ENCODE measurements around the gene SIPA1L3.

Gene SIPA1L3

DNA sequence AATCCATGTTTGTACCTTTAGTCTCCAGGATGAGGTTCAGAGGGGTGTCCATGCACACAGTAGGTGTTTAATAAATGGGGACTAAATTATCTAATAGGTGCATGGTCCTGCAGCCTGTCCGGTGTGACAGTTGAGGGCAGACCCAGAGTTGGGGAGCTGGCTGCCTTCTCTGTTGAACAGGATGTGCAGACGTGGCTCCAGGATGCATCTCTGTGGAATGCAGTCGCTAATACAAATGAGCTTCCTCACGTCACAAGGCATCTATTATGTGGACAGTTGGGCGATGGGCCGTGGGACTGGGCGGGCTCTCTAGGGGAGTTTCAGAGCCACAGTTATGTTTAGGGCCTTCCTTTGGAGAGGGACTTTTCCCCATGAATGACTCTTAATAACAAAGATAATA is 71.0 kb downstream of the SIPA1L3 start:
- DNase-seq = no peak

GRCh38 chr19:37979547-37980082 is 72.6 kb downstream of the SIPA1L3 start:
- peak; percentile 57 for DNase-seq

DNA sequence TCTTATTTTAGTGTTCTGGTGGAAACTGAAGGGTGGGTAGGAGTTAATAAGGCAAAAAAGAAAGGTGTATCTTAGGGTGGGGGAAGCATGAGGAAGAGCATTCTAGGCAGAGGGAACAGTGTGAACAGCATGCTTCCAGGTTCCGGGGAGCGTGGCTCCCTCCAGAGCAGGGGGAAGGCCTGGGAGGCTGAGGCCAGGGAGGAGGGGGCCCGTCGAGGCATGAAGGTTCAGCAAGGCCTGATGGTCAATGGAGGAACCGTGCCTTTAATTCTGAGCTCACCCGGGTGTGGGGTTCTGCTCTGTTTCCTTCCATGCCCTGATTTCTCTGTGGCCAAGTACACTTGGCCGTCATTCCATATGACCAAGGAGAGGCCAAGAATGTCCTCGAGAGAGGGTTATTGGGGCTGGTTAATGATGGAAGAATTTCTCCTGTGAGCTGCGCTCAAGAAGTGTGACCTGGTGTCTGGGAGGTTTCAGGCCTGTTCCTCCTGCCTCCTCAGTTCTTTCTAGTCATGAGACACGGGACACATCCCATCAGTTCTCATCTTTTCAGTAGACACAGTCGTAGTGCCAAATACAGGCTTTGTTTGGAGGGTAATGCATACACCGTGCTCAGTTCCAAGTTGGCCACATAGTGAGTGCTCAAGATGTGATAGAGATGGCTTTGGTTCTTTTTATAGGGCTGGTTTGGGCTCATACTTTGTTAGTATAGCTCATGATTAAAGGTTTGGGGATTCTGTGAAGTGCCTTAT is 73.6 kb downstream of the SIPA1L3 start:
- DNase-seq = no peak

DNA sequence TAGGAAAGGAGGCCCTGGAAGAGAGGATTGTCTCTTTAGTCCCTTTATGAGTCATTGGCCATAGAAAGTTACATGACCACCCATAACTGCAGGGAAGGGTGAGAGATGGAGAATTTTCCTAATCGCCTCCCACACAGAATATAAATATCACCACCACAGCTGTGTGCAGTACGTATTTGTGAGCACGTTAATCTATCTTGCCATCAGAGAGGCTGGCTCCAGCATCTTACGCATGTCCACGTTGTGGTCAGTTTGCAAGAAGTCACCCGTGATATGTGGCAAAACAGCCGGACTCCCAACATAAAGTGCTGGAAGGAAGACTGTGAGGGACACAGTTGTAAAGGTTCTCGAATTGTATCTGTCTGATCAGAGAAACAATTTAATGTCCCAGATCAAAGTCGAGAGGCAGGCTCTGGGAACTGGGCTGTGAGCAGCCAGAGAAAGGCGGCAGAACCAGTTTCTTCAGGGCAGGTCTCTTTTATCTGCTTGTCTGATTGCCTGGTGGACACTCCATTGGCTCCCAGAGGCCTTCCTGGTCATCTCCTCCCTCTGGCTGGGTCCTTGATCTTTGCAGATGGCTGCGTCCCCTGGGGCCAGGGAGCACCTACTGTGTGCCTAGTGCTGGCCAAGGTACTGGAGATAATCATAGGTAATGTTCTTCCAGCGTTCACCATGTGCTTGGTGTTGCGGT is 74.9 kb downstream of the SIPA1L3 start:
- DNase-seq = no peak

DNA sequence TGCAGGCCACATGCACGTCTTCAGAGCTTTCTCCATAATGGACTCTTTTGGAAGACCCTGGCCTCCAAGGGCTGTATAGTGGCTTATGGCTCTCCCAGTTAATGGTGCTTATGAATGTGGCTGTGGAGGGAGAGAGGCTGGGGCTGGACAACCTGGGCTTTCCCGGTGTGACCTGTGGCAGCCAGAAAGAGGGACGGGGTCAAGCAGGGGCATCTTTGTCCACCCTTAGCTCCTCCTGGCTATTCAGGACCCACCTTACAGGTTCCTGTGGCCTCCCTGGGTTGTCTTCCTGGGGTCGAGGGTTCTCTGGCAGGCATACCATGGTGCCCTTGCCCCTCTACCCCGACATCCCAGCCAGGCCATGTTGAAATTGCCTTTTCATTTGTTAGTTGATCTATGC is 75.6 kb downstream of the SIPA1L3 start:
- no peak for DNase-seq

DNA sequence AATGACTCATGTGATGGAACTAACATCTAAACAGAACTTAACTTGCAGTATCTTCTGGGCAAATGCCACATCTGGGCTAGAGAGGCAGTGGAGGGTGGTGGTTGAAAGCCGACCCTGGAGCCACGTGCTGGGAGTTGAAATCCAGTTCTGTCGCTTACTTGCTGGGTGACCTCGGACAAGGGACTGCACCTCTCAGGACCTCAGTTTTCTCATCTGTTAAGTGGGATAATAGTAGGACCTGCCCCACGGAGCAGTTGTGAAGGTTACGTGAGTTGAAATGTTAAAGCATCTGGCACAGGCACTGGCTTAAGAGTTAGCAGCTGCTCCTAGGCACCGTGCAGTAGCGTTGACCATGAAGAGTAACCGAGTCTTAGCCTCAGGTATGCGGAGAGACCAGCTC is 76.1 kb downstream of the SIPA1L3 start:
- no peak for DNase-seq

- no peak for DNase-seq
Observed at GRCh38 chr19:37983916-37984315, 76.9 kb downstream of the SIPA1L3 start.

DNA sequence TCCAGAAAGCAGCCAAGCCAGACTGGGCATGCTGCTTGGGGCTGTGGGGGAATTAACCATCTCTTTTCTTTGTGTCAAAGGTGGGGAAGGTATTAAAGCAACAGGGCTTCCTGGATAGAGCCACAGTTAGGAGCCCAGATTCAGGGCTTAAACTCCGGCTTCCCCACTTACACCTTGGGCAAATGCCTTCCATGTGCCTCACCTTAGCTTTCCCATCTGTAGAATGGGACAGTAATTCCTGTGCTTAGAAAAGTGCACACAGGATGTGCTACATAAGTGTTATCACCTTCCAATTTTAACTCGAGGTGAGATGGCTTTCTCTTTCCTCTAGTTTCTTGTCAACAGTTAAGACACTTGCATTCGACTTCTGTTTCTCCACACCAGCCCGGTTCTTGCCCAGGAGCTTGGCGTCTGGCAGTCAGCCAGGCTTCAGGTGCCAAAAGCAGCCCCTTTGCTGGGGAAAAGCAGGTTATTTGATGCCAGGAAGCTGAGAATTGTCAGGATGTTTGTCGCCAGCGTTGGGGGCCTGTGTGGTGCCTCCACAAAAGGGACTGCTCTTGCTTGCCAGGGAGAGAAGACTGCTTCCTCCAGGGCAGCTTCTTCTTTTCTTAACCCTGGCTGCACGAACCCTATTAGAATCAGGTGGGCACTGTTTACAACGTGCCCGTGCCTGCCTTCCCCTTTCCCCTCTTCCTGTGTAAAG is 79.2 kb downstream of the SIPA1L3 start:
- no peak for DNase-seq

DNA sequence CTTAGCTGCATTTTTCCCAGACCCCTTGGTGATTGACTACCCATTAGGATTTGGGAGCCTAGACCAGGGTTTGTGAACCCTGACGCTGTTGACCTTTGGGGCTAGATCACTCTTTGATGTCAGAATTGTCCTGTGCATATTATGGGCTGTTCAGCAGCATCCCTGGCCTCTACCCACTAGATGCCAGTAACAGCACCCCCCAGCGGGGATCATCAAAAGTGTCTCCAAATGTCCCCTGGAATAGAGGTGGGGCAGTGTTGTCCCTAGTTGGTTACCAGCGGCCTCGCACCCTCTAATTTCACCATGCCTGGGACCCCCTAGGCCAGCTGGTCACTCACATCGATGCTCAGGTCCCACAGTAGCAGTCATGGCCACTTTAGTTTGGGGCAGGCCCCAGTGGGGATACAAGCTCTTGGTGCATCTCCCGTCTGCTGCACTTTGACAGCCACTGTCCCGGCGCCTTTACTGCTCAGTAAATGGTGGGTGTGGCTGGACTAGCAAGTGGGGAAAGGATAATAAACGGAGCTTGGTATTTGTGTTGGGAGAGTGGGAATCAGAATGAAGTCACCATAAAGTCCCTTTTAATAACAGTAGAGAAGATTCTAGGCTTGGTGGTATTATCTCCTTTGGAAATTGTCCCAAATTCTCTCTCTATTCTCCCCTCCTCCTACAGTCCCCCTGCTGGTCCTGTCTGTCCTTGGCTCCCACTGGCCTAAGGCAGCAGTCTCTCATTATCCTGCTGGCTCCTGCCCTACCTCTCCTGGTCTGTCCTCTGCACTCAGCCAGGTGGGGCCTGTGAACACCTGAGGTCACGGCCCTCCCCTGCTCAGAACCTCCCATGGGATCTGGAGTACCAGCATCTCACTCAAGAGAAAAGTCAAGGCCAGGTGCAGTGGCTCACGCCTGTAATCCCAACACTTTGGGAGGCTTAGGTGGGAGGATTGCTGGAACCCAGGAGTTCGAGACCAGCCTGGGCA is 80.6 kb downstream of the SIPA1L3 start:
- no peak for DNase-seq

GRCh38 chr19:37988758-37989635 is 82.0 kb downstream of the SIPA1L3 start:
- DNase-seq = no peak

GRCh38 chr19:37989855-37990254 is 82.8 kb downstream of the SIPA1L3 start:
- no peak for DNase-seq

GRCh38 chr19:37990362-37990761 is 83.4 kb downstream of the SIPA1L3 start:
- DNase-seq = no peak

- DNase-seq = no peak
Observed at GRCh38 chr19:37991176-37991835, 84.3 kb downstream of the SIPA1L3 start.

DNA sequence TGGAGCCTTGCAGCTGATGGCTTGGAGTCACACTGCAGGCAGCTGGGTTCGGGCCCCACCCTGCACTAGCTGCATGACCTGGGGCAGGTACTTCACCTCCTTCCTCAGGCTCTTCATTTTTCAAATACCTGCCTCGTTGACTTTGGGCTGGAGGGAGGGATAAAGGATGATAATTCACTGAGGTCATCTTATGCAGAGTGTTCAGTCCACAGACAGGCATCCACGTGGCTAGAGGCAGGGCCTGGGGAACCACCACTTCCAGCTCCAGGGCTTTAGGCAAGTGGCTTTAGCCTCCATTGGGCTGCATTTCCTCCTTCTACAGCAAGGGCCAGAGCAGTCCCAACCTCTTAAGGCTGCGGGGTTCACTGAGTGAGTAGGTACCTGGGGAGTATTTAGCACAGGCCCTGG is 84.8 kb downstream of the SIPA1L3 start:
- no peak for DNase-seq

DNA sequence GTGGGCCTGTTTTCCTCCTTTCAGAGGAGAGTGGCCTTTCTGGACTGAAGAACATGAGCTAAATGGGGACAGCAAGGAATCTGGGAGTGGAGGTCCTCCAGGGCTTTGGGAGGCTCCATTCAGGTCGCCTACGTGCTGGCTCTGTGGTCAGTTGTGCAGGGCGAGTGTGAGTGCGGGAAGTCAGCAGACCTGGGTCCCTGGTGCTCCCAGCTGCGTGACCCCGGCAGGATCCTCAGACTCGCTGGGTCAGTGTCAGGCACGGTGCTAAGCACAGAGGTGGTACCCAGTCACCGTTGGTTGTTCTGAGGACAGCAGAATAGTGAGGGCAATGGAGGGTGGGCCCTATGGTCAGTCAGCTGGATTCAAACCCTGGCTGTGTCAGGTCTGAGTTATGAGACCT is 85.8 kb downstream of the SIPA1L3 start:
- no peak for DNase-seq

DNA sequence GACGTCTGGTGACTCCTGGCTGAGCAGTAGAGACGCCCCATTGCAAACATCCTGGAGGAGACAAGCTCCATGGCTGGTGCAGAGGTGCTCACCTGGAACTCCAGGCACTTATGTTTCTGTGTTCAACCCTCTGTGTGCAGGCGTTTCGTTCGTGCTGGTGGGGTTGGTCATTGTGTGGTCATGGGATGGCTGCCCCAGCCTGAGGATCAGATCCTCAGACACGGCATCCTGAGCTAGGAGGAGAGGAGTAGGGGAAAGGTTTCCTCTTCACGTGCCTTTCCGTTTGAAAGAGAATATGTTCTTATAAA is 87.8 kb downstream of the SIPA1L3 start:
- DNase-seq = no peak

GRCh38 chr19:37995346-37995745 is 88.3 kb downstream of the SIPA1L3 start:
- no peak for DNase-seq

- no peak for DNase-seq
Observed at GRCh38 chr19:37997911-37998344, 90.9 kb downstream of the SIPA1L3 start.

GRCh38 chr19:37998801-37999308 is 91.8 kb downstream of the SIPA1L3 start:
- DNase-seq = no peak

DNA sequence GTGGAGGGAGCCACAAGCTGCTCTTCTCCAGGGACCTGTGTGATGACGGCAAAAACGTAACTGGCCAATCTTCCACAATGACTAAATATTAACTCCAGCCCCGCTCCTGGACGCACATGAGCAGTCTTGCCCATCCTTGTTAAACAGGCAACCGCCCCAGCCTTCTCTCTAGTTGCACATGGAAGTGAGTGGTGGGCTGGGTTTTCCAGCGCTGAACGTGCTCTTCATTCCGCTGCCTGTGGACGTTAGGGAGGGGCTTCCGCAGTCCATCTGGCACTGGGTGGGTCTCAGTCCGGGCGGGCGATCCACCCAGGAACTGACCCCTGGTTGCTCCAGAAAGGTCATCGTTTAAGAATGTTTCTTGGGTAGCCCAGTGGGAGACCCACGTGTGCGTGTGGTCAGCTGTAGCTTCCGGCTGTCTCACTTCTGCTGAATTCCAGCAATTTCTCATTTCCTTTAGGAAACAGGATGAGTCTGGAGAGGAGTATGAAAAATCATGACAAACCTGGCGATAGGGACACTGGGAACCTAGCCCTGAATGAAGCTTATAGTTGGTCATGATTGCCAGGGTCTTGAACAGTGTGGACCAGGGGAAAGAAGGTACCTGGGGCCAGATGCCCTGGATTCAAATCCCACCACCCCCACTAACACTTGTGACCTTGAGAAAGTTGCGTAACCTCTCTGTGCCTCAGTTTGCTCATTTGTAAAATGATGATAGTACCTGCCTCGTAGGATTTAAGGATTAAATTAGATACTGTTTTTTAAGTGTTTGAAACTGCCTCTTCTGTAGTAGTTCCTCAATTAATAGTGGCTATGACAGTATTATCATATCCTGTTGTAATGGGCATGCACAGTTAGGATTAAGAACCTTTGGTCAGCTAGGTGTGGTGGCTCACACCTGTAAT is 92.6 kb downstream of the SIPA1L3 start:
- no peak for DNase-seq

Data from NCI-H146 (cell line).